Neural cell (in vitro differentiated cells): ENCODE results near the gene KCNJ5. TPM values are rescaled to one million over a fixed set of nuclear protein-coding genes. Genes with fewer than 3 reads are reported as not detected.

Experiments
- H2AFZ ChIP-seq: fragments of 200-600, 300-800 bp; sonication (generic), shearing (Covaris generic); 2 replicates; pipeline ENCODE4 v1.6.0; 2014; ENCODE audit warnings: low read depth, mild to moderate bottlenecking, antibody characterized with exemption, low read length, moderate library complexity
- H3F3A ChIP-seq: fragments of 200-600 bp; shearing (Covaris generic); 2 replicates; pipeline ENCODE4 v1.6.1; 2016; ENCODE audit warnings: mild to moderate bottlenecking, moderate library complexity, mixed read lengths, antibody characterized with exemption, low read length; ENCODE audit not compliant: insufficient read depth, poor library complexity, severe bottlenecking
- H3K27ac ChIP-seq: fragments of 200-600, 300-800 bp; sonication (generic), shearing (Covaris generic); 2 replicates; pipeline ENCODE4 v1.5.1; 2014; ENCODE audit warnings: mild to moderate bottlenecking, low read length, moderate library complexity
- H3K27me3 ChIP-seq: fragments of 300-800, 200-600 bp; sonication (generic), shearing (Covaris generic); 2 replicates; pipeline ENCODE4 v1.6.0; 2014; ENCODE audit warnings: mild to moderate bottlenecking, low read depth, low read length, moderate library complexity; ENCODE audit not compliant: insufficient read depth
- H3K36me3 ChIP-seq: fragments of 300-800, 200-600 bp; sonication (generic), shearing (Covaris generic); 2 replicates; pipeline ENCODE4 v1.5.1; 2014; ENCODE audit warnings: mild to moderate bottlenecking, antibody characterized with exemption, low read length, moderate library complexity; ENCODE audit not compliant: insufficient read depth
- H3K4me2 ChIP-seq: fragments of 300-800, 200-600 bp; sonication (generic), shearing (Covaris generic); 2 replicates; pipeline ENCODE4 v1.6.0; 2014; ENCODE audit warnings: mild to moderate bottlenecking, low read length
- H3K4me3 ChIP-seq: fragments of 300-800, 200-600 bp; sonication (generic), shearing (Covaris generic); 2 replicates; pipeline ENCODE4 v1.5.1; 2014; ENCODE audit warnings: mild to moderate bottlenecking, low read length, moderate library complexity
- H3K79me2 ChIP-seq: fragments of 200-600 bp; shearing (Covaris generic); replicated peaks from 2 replicates; pipeline ENCODE4 v1.6.0; 2014; ENCODE audit warnings: mild to moderate bottlenecking, low read length, moderate library complexity; ENCODE audit not compliant: insufficient read depth
- H3K9ac ChIP-seq: fragments of 300-800, 200-600 bp; sonication (generic), shearing (Covaris generic); 2 replicates; pipeline ENCODE4 v1.6.1; 2016; ENCODE audit warnings: mild to moderate bottlenecking, low read length, mixed read lengths
- H3K9me2 ChIP-seq: fragments of 200-600 bp; shearing (Covaris generic); 2 replicates; pipeline ENCODE4 v1.6.1; 2016; ENCODE audit warnings: mild to moderate bottlenecking, low read length, mixed read lengths; ENCODE audit not compliant: insufficient read depth
- H3K9me3 ChIP-seq: fragments of 200-600, 300-800 bp; sonication (generic), shearing (Covaris generic); 2 replicates; pipeline ENCODE4 v1.6.1; 2016; ENCODE audit warnings: mild to moderate bottlenecking, mixed run types, low read length, moderate library complexity, mixed read lengths
- H4K20me1 ChIP-seq: fragments of 200-600 bp; shearing (Covaris generic); 2 replicates; pipeline ENCODE4 v1.6.1; 2016; ENCODE audit warnings: mild to moderate bottlenecking, mixed run types; ENCODE audit not compliant: insufficient read depth
- EP300 ChIP-seq: fragments of 450-650 bp; conservative IDR thresholded peaks from 2 replicates; pipeline ENCODE4 v1.6.1; 2014; ENCODE audit warnings: antibody characterized with exemption, mild to moderate bottlenecking, moderate library complexity; ENCODE audit not compliant: poor library complexity, severe bottlenecking
- EZH2 ChIP-seq: fragments of 200-600, 300-800 bp; shearing (Covaris generic), sonication (generic); IDR thresholded peaks from 2 replicates; pipeline ENCODE4 v1.6.1; 2014; ENCODE audit warnings: antibody characterized with exemption, low read length, borderline replicate concordance, mild to moderate bottlenecking; ENCODE audit not compliant: insufficient read depth, poor library complexity, severe bottlenecking
- MXI1 ChIP-seq: fragments of 450-650 bp; conservative IDR thresholded peaks from 2 replicates; pipeline ENCODE4 v1.6.1; 2014; ENCODE audit warnings: antibody characterized with exemption, mild to moderate bottlenecking; ENCODE audit not compliant: poor library complexity, severe bottlenecking
- POLR2AphosphoS5 ChIP-seq: IDR thresholded peaks from 2 replicates; pipeline ENCODE4 v1.6.1; 2012
- RAD21 ChIP-seq: fragments of 450-650 bp; conservative IDR thresholded peaks from 2 replicates; pipeline ENCODE4 v1.6.1; 2014; ENCODE audit warnings: antibody characterized with exemption, mild to moderate bottlenecking, moderate library complexity
- REST ChIP-seq: IDR thresholded peaks from 2 replicates; pipeline ENCODE4 v1.6.1; 2012; ENCODE audit warnings: borderline replicate concordance
- SMC3 ChIP-seq: fragments of 450-650 bp; conservative IDR thresholded peaks from 2 replicates; pipeline ENCODE4 v1.6.1; 2014; ENCODE audit warnings: antibody characterized with exemption, mild to moderate bottlenecking, moderate library complexity; ENCODE audit not compliant: poor library complexity
- TAF1 ChIP-seq: IDR thresholded peaks from 2 replicates; pipeline ENCODE4 v1.6.1; 2012; ENCODE audit warnings: low read depth
- polyA plus RNA-seq: library from polyadenylated mRNA; depleted of rRNA; stranded (reverse); fragments of >200 nt; gene quantifications from 2 replicates; pipeline ENCODE4 v1.2.3, GENCODE V29; 2014
- TF ChIP-seq, protein P1 (sequence below): fragments of 450-650 bp; IDR thresholded peaks from 2 replicates; pipeline ENCODE4 v1.5.1; 2014; ENCODE audit warnings: antibody characterized with exemption, mild to moderate bottlenecking, moderate library complexity; ENCODE audit not compliant: poor library complexity, severe bottlenecking

Gene KCNJ5
- polyA plus RNA-seq, 1 donor from 2014 or later = 1.1 TPM

DNA sequence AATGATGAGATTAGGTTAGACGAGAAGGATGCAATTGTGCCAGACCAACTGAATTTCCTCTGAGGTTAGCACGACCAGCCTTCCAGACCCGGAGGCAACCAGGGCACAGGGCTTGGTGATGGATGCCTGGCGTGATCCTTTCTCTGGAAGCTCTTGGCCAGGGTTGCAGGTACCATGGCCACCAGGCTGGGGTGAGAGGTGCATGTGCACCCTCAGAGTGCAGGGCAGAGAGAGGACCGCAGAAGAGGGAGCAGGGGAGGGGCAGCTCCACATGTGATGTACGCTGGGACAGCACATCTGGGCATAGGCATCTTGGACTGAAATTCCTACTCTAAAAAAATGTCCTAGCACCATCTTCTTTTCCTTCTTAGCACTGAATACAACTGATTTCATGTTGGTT, 34.9 kb upstream of the KCNJ5 start:
- Histone ChIP-seq H3K79me2 (no peaks in the 10 kb centered on the region), H3F3A (no peaks in the 10 kb centered on the region), H2AFZ (no peak overlapping the region), H3K36me3 (no peaks in the 10 kb centered on the region), H3K4me3 (no peak overlapping the region), H3K9ac (no peak overlapping the region), H3K27me3 (no peaks in the 10 kb centered on the region), H3K9me3 (no peaks in the 10 kb centered on the region), H4K20me1 (no peaks in the 10 kb centered on the region), H3K4me2 (no peak overlapping the region), H3K27ac (no peak overlapping the region), H3K9me2 (no peaks in the 10 kb centered on the region)
- TF ChIP-seq EZH2 (no peak), REST (no peak), MXI1 (no peak), TAF1 (no peak), EP300 (no peak), POLR2AphosphoS5 (no peak), SMC3 (no peak), RAD21 (no peak)
- TF ChIP-seq, protein P1, sequence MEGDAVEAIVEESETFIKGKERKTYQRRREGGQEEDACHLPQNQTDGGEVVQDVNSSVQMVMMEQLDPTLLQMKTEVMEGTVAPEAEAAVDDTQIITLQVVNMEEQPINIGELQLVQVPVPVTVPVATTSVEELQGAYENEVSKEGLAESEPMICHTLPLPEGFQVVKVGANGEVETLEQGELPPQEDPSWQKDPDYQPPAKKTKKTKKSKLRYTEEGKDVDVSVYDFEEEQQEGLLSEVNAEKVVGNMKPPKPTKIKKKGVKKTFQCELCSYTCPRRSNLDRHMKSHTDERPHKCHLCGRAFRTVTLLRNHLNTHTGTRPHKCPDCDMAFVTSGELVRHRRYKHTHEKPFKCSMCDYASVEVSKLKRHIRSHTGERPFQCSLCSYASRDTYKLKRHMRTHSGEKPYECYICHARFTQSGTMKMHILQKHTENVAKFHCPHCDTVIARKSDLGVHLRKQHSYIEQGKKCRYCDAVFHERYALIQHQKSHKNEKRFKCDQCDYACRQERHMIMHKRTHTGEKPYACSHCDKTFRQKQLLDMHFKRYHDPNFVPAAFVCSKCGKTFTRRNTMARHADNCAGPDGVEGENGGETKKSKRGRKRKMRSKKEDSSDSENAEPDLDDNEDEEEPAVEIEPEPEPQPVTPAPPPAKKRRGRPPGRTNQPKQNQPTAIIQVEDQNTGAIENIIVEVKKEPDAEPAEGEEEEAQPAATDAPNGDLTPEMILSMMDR = no peak

DNA sequence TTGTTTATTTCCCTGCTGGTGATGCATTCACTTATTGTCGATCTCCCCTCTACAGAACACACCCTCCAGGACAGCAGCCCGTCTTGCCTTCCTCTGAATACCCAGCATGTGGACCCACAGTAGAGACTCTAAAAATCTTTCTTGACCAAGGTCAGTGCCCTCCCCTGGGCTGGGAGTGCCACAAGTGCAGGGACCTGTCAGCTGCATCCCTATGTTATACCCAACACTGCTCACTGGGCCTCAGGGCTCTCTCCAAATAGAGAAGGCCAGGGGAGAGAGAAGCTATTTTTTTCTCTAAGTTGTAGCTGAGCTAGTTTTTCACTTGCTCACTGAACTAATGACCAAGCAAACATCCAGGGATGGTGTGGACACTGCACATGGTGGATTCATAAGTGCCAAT, 33.8 kb upstream of the KCNJ5 start:
- H3K9me3 ChIP-seq = no peaks in the 10 kb centered on the region
- H3K79me2 ChIP-seq = no peaks in the 10 kb centered on the region
- no peaks in the 10 kb centered on the region for H3F3A ChIP-seq
- H2AFZ ChIP-seq = no peak overlapping the region
- no peak overlapping the region for H3K4me3 ChIP-seq
- no peaks in the 10 kb centered on the region for H3K36me3 ChIP-seq
- no peaks in the 10 kb centered on the region for H3K9me2 ChIP-seq
- TF ChIP-seq TAF1 (no peak), RAD21 (no peak), MXI1 (no peak), REST (no peak), SMC3 (no peak), EP300 (no peak), EZH2 (no peak), POLR2AphosphoS5 (no peak)
- TF ChIP-seq, protein P1 = no peak
- no peaks in the 10 kb centered on the region for H4K20me1 ChIP-seq
- H3K9ac ChIP-seq = no peak overlapping the region
- H3K27me3 ChIP-seq = no peaks in the 10 kb centered on the region
- no peak overlapping the region for H3K27ac ChIP-seq
- H3K4me2 ChIP-seq = no peak overlapping the region
